ENCODE results near the gene LHX3. TPM values are rescaled to one million over a fixed set of nuclear protein-coding genes. Genes with fewer than 3 reads are reported as not detected.

The LHX3 gene
- polyA plus RNA-seq, 2 of the 4 experiments (the other 2 are of a cell fraction), result 0.03 TPM; not detected in 1

Other genes with a start within 250 kb of the LHX3 start
- 31.5 and 37.6 TPM in 2 replicates for gene UBAC1, start 243.8 kb downstream of the LHX3 start, polyA plus RNA-seq (2011; rRNA removed)
- gene UBAC1, start 243.8 kb downstream of the LHX3 start, polyA plus RNA-seq (2017; fragmentation: RNase III; extraction: RNeasy Plus Mini Kit Qiagen cat#74134 plus additional on column Dnase treatment), result 28.7 to 30.8 TPM (median 29.8 TPM) in 3 replicates
- 12.7 and 16.1 TPM in 2 replicates for gene NACC2, start 109.8 kb downstream of the LHX3 start, polyA plus RNA-seq (2011; rRNA removed)
- 28.4 to 29.5 TPM (median 29.2 TPM) in 3 replicates for gene NACC2, start 109.8 kb downstream of the LHX3 start, polyA plus RNA-seq (2017; fragmentation: RNase III; extraction: RNeasy Plus Mini Kit Qiagen cat#74134 plus additional on column Dnase treatment)
- 13.0 and 15.3 TPM in 2 replicates for gene TMEM250, start 86.3 kb downstream of the LHX3 start, polyA plus RNA-seq (2011; rRNA removed)
- gene TMEM250, start 86.3 kb downstream of the LHX3 start, polyA plus RNA-seq (2017; fragmentation: RNase III; extraction: RNeasy Plus Mini Kit Qiagen cat#74134 plus additional on column Dnase treatment), result 31.4 to 35.2 TPM (median 34.0 TPM) in 3 replicates
- 29.5 and 30.2 TPM in 2 replicates for gene QSOX2, start 40.7 kb upstream of the LHX3 start, polyA plus RNA-seq (2011; rRNA removed)
- gene QSOX2, start 40.7 kb upstream of the LHX3 start, polyA plus RNA-seq (2017; fragmentation: RNase III; extraction: RNeasy Plus Mini Kit Qiagen cat#74134 plus additional on column Dnase treatment), result 22.3 to 23.0 TPM (median 22.9 TPM) in 3 replicates
- under 0.01 and 0.03 TPM in 2 replicates for gene CCDC187, start 99.0 kb upstream of the LHX3 start, polyA plus RNA-seq (2011; rRNA removed)
- gene CCDC187, start 99.0 kb upstream of the LHX3 start, polyA plus RNA-seq (2017; fragmentation: RNase III; extraction: RNeasy Plus Mini Kit Qiagen cat#74134 plus additional on column Dnase treatment), result 0.03 TPM in 1 of 3 replicates, not detected in the others
- 2.1 TPM in 2 replicates for gene GPSM1, start 122.4 kb upstream of the LHX3 start, polyA plus RNA-seq (2011; rRNA removed)
- gene GPSM1, start 122.4 kb upstream of the LHX3 start, polyA plus RNA-seq (2017; fragmentation: RNase III; extraction: RNeasy Plus Mini Kit Qiagen cat#74134 plus additional on column Dnase treatment), result 8.2 to 9.9 TPM (median 8.8 TPM) in 3 replicates
- gene DNLZ, start 158.6 kb upstream of the LHX3 start, polyA plus RNA-seq (2011; rRNA removed), result 5.1 and 8.0 TPM in 2 replicates
- gene DNLZ, start 158.6 kb upstream of the LHX3 start, polyA plus RNA-seq (2017; fragmentation: RNase III; extraction: RNeasy Plus Mini Kit Qiagen cat#74134 plus additional on column Dnase treatment), result 19.0 to 19.9 TPM (median 19.1 TPM) in 3 replicates
- gene CARD9, start 168.5 kb upstream of the LHX3 start, polyA plus RNA-seq (2011; rRNA removed), result 0.21 and 0.25 TPM in 2 replicates
- 0.94 to 1.2 TPM (median 0.94 TPM) in 3 replicates for gene CARD9, start 168.5 kb upstream of the LHX3 start, polyA plus RNA-seq (2017; fragmentation: RNase III; extraction: RNeasy Plus Mini Kit Qiagen cat#74134 plus additional on column Dnase treatment)
- 2.7 and 3.1 TPM in 2 replicates for gene SNAPC4, start 195.0 kb upstream of the LHX3 start, polyA plus RNA-seq (2011; rRNA removed)
- gene SNAPC4, start 195.0 kb upstream of the LHX3 start, polyA plus RNA-seq (2017; fragmentation: RNase III; extraction: RNeasy Plus Mini Kit Qiagen cat#74134 plus additional on column Dnase treatment), result 10.1 to 10.8 TPM (median 10.3 TPM) in 3 replicates
- 69.0 and 75.8 TPM in 2 replicates for gene ENTR1, start 205.5 kb upstream of the LHX3 start, polyA plus RNA-seq (2011; rRNA removed)
- gene ENTR1, start 205.5 kb upstream of the LHX3 start, polyA plus RNA-seq (2017; fragmentation: RNase III; extraction: RNeasy Plus Mini Kit Qiagen cat#74134 plus additional on column Dnase treatment), result 63.8 to 67.4 TPM (median 66.7 TPM) in 3 replicates
- gene PMPCA, start 205.5 kb upstream of the LHX3 start, polyA plus RNA-seq (2011; rRNA removed), result 53.4 and 71.1 TPM in 2 replicates
- gene PMPCA, start 205.5 kb upstream of the LHX3 start, polyA plus RNA-seq (2017; fragmentation: RNase III; extraction: RNeasy Plus Mini Kit Qiagen cat#74134 plus additional on column Dnase treatment), result 83.0 to 101 TPM (median 89.2 TPM) in 3 replicates
- gene INPP5E, start 234.7 kb upstream of the LHX3 start, polyA plus RNA-seq (2011; rRNA removed), result 5.2 and 5.8 TPM in 2 replicates
- 9.8 to 12.4 TPM (median 11.2 TPM) in 3 replicates for gene INPP5E, start 234.7 kb upstream of the LHX3 start, polyA plus RNA-seq (2017; fragmentation: RNase III; extraction: RNeasy Plus Mini Kit Qiagen cat#74134 plus additional on column Dnase treatment)